Stimulated activated CD8-positive, alpha-beta memory T cell treated with anti-CD3 and anti-CD28 coated beads, Interleukin-4, amount 100 ng/mL, for 1 hour (primary cell): ENCODE data around the gene MACO1.
"Not testable (repeated sequence)": the region's sequence is repeated elsewhere in the genome, so short reads cannot be mapped to it uniquely, and the experiment has no call there.

Experiments
- DNase-seq, 2 donors: peaks; one replicate each; pipeline ENCODE4 v3.0.0-alpha.2; 2020; ENCODE audit warnings: low read depth in 2 of 2, low spot score in 1 of 2

The MACO1 gene

GRCh38 chr1:25456502-25456901, 25.8 kb downstream of the MACO1 start:
- DNase-seq = no peak

- no peak for DNase-seq
Measured at GRCh38 chr1:25458541-25459298, 28.0 kb downstream of the MACO1 start.

- no peak for DNase-seq
Measured at GRCh38 chr1:25460020-25460419, 29.3 kb downstream of the MACO1 start.

- DNase-seq = not testable (repeated sequence)
Measured at GRCh38 chr1:25460816-25461215, 30.1 kb downstream of the MACO1 start.

DNA sequence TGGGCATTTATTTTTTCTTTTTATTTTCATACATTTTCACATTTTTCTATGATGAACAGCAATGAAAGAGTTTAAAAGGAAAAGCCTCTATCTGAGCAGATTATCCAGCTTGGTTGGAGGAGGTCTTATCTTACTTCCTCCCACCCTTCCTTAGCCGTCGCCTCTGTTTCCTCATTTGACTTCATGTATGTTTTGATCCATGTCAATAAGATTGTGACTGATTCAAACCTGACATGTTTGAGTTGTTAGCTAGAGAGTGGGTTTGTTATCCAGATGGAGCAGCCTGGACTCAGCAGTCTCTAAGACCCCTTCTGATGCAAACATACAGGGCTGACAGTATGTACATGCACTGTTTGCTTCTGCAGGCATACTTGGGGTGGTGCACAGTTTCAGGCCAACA, 31.2 kb downstream of the MACO1 start:
- DNase-seq = no peak

- DNase-seq = no peak
Measured at GRCh38 chr1:25462732-25463131, 32.0 kb downstream of the MACO1 start.

GRCh38 chr1:25467193-25467592, 36.5 kb downstream of the MACO1 start:
- DNase-seq = no peak

GRCh38 chr1:25467616-25468015, 36.9 kb downstream of the MACO1 start:
- no peak for DNase-seq

GRCh38 chr1:25468033-25468432, 37.3 kb downstream of the MACO1 start:
- no peak for DNase-seq

GRCh38 chr1:25469177-25469576, 38.5 kb downstream of the MACO1 start:
- no peak for DNase-seq

DNA sequence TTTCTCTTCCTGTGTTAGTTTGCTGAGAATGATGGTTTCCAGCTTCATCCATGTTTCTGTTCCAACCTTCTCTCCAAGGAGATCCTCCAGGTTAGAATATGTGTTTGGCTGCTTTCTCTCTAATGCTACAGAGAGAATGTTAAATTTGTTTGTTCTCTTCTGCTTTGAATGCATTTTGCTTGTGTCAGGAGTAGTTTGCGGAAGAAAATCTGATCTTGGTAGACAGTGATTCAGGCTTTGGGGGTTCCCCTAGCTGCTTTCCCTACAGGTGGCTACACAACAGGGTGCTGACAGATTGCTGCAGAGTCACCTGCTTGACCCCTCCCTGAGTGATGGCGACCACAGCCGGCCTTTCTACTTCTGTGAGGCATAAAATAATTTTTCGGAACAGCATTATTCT, 41.8 kb downstream of the MACO1 start:
- DNase-seq = no peak

DNA sequence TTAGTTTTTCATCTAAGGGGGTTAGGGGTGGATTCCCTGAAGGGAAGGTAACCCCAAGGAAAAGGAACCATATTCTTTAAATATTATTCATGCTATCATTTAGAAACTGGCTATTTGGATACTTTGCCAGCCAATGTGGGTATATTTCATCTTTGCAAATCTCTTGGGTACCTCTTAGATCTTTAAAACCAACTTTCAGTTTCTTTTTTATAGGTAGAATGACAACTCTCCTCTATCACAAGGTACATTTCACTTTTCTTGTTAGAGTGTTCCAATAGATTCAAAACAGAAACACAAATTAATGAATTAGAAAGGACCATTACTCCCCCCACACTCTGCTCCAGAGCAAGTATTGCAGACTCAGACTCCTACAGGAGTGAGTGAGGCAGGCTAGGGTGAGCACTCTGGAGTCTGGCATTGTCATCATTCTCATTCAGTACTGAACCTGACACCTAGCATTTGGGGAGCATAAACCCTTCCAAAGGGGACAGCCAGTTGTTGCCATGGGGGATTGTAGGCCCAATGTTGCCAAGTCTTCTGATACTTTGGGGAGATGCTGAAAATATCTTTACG, 43.0 kb downstream of the MACO1 start:
- DNase-seq = no peak

GRCh38 chr1:25474439-25475047, 43.8 kb downstream of the MACO1 start:
- no peak for DNase-seq

GRCh38 chr1:25476186-25477097, 45.7 kb downstream of the MACO1 start:
- DNase-seq = no peak

- DNase-seq = no peak
Measured at GRCh38 chr1:25477448-25478034, 46.8 kb downstream of the MACO1 start.

GRCh38 chr1:25478633-25479032, 47.9 kb downstream of the MACO1 start:
- no peak for DNase-seq

GRCh38 chr1:25481625-25482024, 50.9 kb downstream of the MACO1 start:
- DNase-seq = no peak

DNA sequence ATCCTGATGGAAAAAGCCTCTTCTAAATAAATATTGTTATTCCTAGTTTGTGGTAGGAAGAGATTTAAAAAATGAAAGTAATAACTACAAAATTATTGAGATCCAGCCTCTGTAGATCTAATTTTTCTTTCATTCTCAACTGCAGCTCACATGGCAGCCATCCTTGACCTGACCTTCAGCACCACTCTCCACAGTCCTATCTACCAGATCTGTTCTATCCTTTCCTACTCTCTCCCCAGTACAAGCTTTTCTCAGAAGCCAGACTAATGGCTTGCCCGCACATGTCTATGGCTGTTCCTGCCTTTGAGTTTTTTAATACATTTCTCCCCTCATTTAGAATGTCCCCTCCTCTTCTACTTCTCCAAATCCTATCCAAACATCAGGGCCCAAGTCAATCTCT, 51.5 kb downstream of the MACO1 start:
- DNase-seq = no peak

GRCh38 chr1:25484096-25484495, 53.4 kb downstream of the MACO1 start:
- no peak for DNase-seq

GRCh38 chr1:25484533-25484932, 53.8 kb downstream of the MACO1 start:
- DNase-seq = no peak
